ENCODE data around the gene DNAJC25. TPM values are rescaled to one million over a fixed set of nuclear protein-coding genes. Genes with fewer than 3 reads are reported as not detected.

DNAJC25 gene
- total and polyA plus RNA-seq, 2 experiments from 2014 or later, result 8.4 to 8.9 TPM

DNA sequence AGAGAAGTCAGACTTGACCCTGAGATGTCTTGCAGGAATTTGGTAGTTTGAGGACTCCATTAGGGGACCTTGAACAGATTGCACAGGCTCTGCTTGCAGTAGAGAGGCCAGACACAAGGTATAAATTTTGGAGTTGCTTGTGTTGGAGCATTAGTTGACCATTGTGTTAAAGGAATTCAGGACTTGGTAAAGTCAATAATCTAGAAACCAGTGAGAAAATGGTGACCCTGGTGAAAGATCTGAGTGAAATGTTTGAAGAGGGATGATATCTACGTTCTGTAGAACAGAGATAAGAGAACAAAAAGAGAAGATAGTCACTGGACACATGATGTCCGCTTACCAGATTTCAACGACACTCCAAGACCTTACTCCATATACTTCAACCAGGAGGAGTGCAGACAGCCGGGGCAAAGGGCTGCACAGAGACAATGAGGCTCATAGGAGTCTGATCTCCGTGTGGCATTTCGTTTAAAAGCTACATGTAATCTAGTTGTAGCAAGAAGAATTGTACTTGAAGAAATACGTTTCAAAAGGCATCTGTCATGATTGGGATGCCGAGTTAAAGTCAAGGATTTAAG lies 13.2 kb downstream of the DNAJC25 start:
- H3K4me2 ChIP-seq, result no peak overlapping the region
- Mint-ChIP-seq H3K27me3 (ENCODE audit: insufficient read depth, low read depth, poor library complexity) (no peaks in the 10 kb centered on the region), H3K9me3 (no peaks in the 10 kb centered on the region; the same call in 1 of the 3 replicates), H3K4me3 (no peak overlapping the region), H3K27ac (no peak overlapping the region), H3K36me3 (ENCODE audit: low read depth) (peaks cover 28% of the 10 kb centered on the region; the same call in 2 of the 3 replicates), H3K4me1 (no peaks in the 10 kb centered on the region)
- TF ChIP-seq, protein P1, sequence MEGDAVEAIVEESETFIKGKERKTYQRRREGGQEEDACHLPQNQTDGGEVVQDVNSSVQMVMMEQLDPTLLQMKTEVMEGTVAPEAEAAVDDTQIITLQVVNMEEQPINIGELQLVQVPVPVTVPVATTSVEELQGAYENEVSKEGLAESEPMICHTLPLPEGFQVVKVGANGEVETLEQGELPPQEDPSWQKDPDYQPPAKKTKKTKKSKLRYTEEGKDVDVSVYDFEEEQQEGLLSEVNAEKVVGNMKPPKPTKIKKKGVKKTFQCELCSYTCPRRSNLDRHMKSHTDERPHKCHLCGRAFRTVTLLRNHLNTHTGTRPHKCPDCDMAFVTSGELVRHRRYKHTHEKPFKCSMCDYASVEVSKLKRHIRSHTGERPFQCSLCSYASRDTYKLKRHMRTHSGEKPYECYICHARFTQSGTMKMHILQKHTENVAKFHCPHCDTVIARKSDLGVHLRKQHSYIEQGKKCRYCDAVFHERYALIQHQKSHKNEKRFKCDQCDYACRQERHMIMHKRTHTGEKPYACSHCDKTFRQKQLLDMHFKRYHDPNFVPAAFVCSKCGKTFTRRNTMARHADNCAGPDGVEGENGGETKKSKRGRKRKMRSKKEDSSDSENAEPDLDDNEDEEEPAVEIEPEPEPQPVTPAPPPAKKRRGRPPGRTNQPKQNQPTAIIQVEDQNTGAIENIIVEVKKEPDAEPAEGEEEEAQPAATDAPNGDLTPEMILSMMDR (conservative IDR thresholded peaks at IDR 0.05; ENCODE audit: low read depth in 2 of 2), result no peak
- TF ChIP-seq EZH2phosphoT487 (IDR thresholded peaks at IDR 0.05; ENCODE audit: unreplicated experiment), result no peak
- no peak for TF ChIP-seq STAT1 (IDR thresholded peaks at IDR 0.05; ENCODE audit: unreplicated experiment)
- no peak for TF ChIP-seq POLR2AphosphoS5 (IDR thresholded peaks at IDR 0.05; ENCODE audit: low read depth)
- TF ChIP-seq CREB1 (CRISPR knock-in tag; IDR thresholded peaks at IDR 0.05; ENCODE audit: low read depth), result no peak
- no peak overlapping the region for H3K4me3 ChIP-seq
- no peak overlapping the region for H2AFZ ChIP-seq
- H3K4me1 ChIP-seq (ENCODE audit: insufficient read depth), result no peaks in the 10 kb centered on the region
- DNase-seq (ENCODE audit: low spot score), result no peak
- no peaks in the 10 kb centered on the region for H3K27me3 ChIP-seq (ENCODE audit: insufficient read depth)
- no peak for ATAC-seq
- 0 out of 2 replicates have a peak, but pooled peaks cover 6% of the 10 kb centered on the region for H3K36me3 ChIP-seq (ENCODE audit: insufficient read depth)
- H3F3A ChIP-seq (replicated peaks; ENCODE audit: low read depth), result no peaks in the 10 kb centered on the region
- no peaks in the 10 kb centered on the region for H3K9me2 ChIP-seq (ENCODE audit: insufficient read depth)
- H4K20me1 ChIP-seq (replicated peaks; ENCODE audit: insufficient read depth), result no peaks in the 10 kb centered on the region
- peaks cover 13% of the 10 kb centered on the region for H3K79me2 ChIP-seq (replicated peaks; ENCODE audit: insufficient read depth)
- no peak overlapping the region for H3K27ac ChIP-seq (ENCODE audit: low read depth)

DNA sequence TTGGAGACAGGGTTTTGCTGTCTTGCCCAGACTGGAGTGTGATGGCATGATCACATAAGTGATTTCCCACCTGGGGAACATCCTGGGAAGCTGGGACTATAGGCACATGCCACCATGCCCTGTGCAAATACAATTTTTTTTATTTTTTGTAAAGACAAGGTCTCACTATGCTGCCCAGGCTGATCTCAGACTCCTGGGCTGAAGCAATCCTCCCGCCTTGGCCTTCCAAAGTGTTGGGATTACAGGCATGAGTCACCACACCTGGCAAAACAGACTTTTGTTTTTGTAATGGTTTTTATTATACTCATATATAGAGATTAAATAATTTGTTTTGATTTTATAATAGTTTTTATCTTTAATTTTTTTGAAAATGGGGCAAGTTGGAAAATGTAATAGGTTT lies 14.7 kb downstream of the DNAJC25 start:
- Mint-ChIP-seq H3K9me3 (no peaks in the 10 kb centered on the region; the same call in 2 of the 3 replicates), H3K4me3 (no peak overlapping the region), H3K4me1 (no peaks in the 10 kb centered on the region), H3K36me3 (ENCODE audit: low read depth) (peaks cover 35% of the 10 kb centered on the region; the same call in 2 of the 3 replicates), H3K27me3 (ENCODE audit: insufficient read depth, low read depth, poor library complexity) (no peaks in the 10 kb centered on the region), H3K27ac (no peak overlapping the region)
- H3K4me1 ChIP-seq (ENCODE audit: insufficient read depth), result no peaks in the 10 kb centered on the region
- peaks cover 4% of the 10 kb centered on the region; the same call in 1 of the 2 replicates for H3K36me3 ChIP-seq (ENCODE audit: insufficient read depth)
- no peaks in the 10 kb centered on the region for H3K9me2 ChIP-seq (ENCODE audit: insufficient read depth)
- ATAC-seq, result no peak
- no peak overlapping the region for H3K4me2 ChIP-seq
- no peak for DNase-seq (ENCODE audit: low spot score)
- no peaks in the 10 kb centered on the region for H3K27me3 ChIP-seq (ENCODE audit: insufficient read depth)
- TF ChIP-seq ZNF331 (CRISPR knock-in tag; IDR thresholded peaks at IDR 0.05; ENCODE audit: low read depth), result no peak
- no peaks in the 10 kb centered on the region for H3F3A ChIP-seq (replicated peaks; ENCODE audit: low read depth)
- H3K79me2 ChIP-seq (replicated peaks; ENCODE audit: insufficient read depth), result 0 out of 2 replicates have a peak, but pooled peaks cover 10% of the 10 kb centered on the region
- no peaks in the 10 kb centered on the region for H4K20me1 ChIP-seq (replicated peaks; ENCODE audit: insufficient read depth)
- no peak overlapping the region for H3K4me3 ChIP-seq
- H3K27ac ChIP-seq (ENCODE audit: low read depth), result no peak overlapping the region
- H2AFZ ChIP-seq, result no peak overlapping the region

DNA sequence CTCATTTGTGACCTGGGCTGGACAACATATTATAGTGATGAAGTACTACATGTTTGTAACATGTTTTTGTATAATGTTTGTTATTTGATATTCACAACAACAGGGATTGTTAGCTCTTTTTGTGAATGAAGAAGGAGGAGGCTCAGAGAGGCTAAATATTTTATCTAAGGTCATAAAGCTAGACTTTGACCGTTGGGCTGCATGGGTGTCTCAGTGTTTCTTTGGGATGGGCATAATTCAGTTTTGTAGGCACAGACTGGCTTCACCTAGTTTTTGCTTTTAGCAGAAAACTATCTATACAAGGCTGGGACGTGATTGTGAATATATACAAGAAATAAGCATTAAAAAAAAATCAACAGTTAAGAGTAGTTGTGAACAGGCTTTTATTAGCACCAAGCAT lies 15.3 kb downstream of the DNAJC25 start:
- Histone ChIP-seq H3K4me2 (no peak overlapping the region), H3K79me2 (replicated peaks; ENCODE audit: insufficient read depth) (0 out of 2 replicates have a peak, but pooled peaks cover 10% of the 10 kb centered on the region), H3F3A (replicated peaks; ENCODE audit: low read depth) (no peaks in the 10 kb centered on the region), H2AFZ (no peak overlapping the region), H3K9me2 (ENCODE audit: insufficient read depth) (no peaks in the 10 kb centered on the region), H3K4me1 (ENCODE audit: insufficient read depth) (no peaks in the 10 kb centered on the region), H3K36me3 (ENCODE audit: insufficient read depth) (peaks cover 4% of the 10 kb centered on the region; the same call in 1 of the 2 replicates), H3K27me3 (ENCODE audit: insufficient read depth) (no peaks in the 10 kb centered on the region), H4K20me1 (replicated peaks; ENCODE audit: insufficient read depth) (no peaks in the 10 kb centered on the region), H3K27ac (ENCODE audit: low read depth) (no peak overlapping the region), H3K4me3 (no peak overlapping the region)
- Mint-ChIP-seq H3K4me1 (no peaks in the 10 kb centered on the region), H3K36me3 (ENCODE audit: low read depth) (peaks cover 35% of the 10 kb centered on the region; the same call in 2 of the 3 replicates), H3K27me3 (ENCODE audit: insufficient read depth, low read depth, poor library complexity) (peaks cover 2% of the 10 kb centered on the region), H3K4me3 (no peak overlapping the region), H3K27ac (no peak overlapping the region), H3K9me3 (no peaks in the 10 kb centered on the region; the same call in 2 of the 3 replicates)
- ATAC-seq, result no peak
- no peak for DNase-seq (ENCODE audit: low spot score)
- TF ChIP-seq POLR2AphosphoS5 (IDR thresholded peaks at IDR 0.05; ENCODE audit: low read depth) (no peak), ZNF114 (CRISPR knock-in tag; IDR thresholded peaks at IDR 0.05) (no peak), EZH2 (IDR thresholded peaks at IDR 0.05; ENCODE audit: low read depth, unreplicated experiment) (no peak), ZNF331 (CRISPR knock-in tag; IDR thresholded peaks at IDR 0.05; ENCODE audit: low read depth) (no peak), CREB1 (CRISPR knock-in tag; IDR thresholded peaks at IDR 0.05; ENCODE audit: low read depth) (no peak), STAT1 (IDR thresholded peaks at IDR 0.05; ENCODE audit: unreplicated experiment) (no peak), JUNB (IDR thresholded peaks at IDR 0.05; ENCODE audit: unreplicated experiment) (no peak)

Measured in GM23338 (cell line).